ENCODE measurements around the gene RAB31. TPM values are rescaled to one million over a fixed set of nuclear protein-coding genes. Genes with fewer than 3 reads are reported as not detected.

Gene RAB31
- total RNA-seq, 1 experiment from 2014 or later, result 2.3 TPM

GRCh38 chr18:9877655-9878014 is 169.5 kb downstream of the RAB31 start:
- intact Hi-C loops (cut with micrococcal nuclease; ENCODE audit: unreplicated experiment), result loop anchor here (2.0 to 5.0 kb wide), 2 partner anchors 41 to 50 kb away; no protein-coding TSS in a partner anchor
- TF ChIP-seq CTCF (IDR thresholded peaks at IDR 0.05; ENCODE audit: unreplicated experiment), result no peak
- no TSS peak for BruUV-seq (replicated peaks)
- Mint-ChIP-seq H3K36me3 (ENCODE audit: insufficient read depth, unreplicated experiment) (peaks cover 18% of the 10 kb centered on the region), H3K4me1 (ENCODE audit: low read depth, unreplicated experiment) (peaks cover 25% of the 10 kb centered on the region), H3K27me3 (ENCODE audit: unreplicated experiment) (no peaks in the 10 kb centered on the region), H3K27ac (ENCODE audit: unreplicated experiment) (peak overlapping the region; percentile 97), H3K9me3 (ENCODE audit: low read depth, unreplicated experiment) (no peaks in the 10 kb centered on the region), H3K4me3 (ENCODE audit: low read depth, unreplicated experiment) (peak overlapping the region; percentile 67)
- CTCF ChIA-PET, result interaction anchor here (1.2 to 1.6 kb wide), 5 partner anchors 30 to 65 kb away, joined by 3 to 4 read pairs (median 3); no protein-coding TSS in a partner anchor
- no peak for DNase-seq

- no peaks in the 10 kb centered on the region for H3K9me3 Mint-ChIP-seq (ENCODE audit: low read depth, unreplicated experiment)
- TF ChIP-seq CTCF (IDR thresholded peaks at IDR 0.05; ENCODE audit: unreplicated experiment), result no peak
- H3K27me3 Mint-ChIP-seq (ENCODE audit: unreplicated experiment), result no peaks in the 10 kb centered on the region
- no peak for DNase-seq
- H3K36me3 Mint-ChIP-seq (ENCODE audit: insufficient read depth, unreplicated experiment), result peaks cover 18% of the 10 kb centered on the region
- BruUV-seq (replicated peaks), result no TSS peak
- intact Hi-C loops (cut with micrococcal nuclease; ENCODE audit: unreplicated experiment), result loop anchor here (5.0 kb wide), 1 partner anchor 51 kb away; no protein-coding TSS in a partner anchor
- peaks cover 25% of the 10 kb centered on the region for H3K4me1 Mint-ChIP-seq (ENCODE audit: low read depth, unreplicated experiment)
- H3K27ac Mint-ChIP-seq (ENCODE audit: unreplicated experiment), result no peak overlapping the region
- CTCF ChIA-PET, result no interaction called here
- H3K4me3 Mint-ChIP-seq (ENCODE audit: low read depth, unreplicated experiment), result no peak overlapping the region
Observed at GRCh38 chr18:9878095-9878494, 170.0 kb downstream of the RAB31 start.

- Mint-ChIP-seq H3K9me3 (ENCODE audit: low read depth, unreplicated experiment) (no peaks in the 10 kb centered on the region), H3K4me3 (ENCODE audit: low read depth, unreplicated experiment) (no peak overlapping the region), H3K4me1 (ENCODE audit: low read depth, unreplicated experiment) (peaks cover 25% of the 10 kb centered on the region), H3K27me3 (ENCODE audit: unreplicated experiment) (no peaks in the 10 kb centered on the region), H3K36me3 (ENCODE audit: insufficient read depth, unreplicated experiment) (peaks cover 18% of the 10 kb centered on the region), H3K27ac (ENCODE audit: unreplicated experiment) (no peak overlapping the region)
- no peak for TF ChIP-seq CTCF (IDR thresholded peaks at IDR 0.05; ENCODE audit: unreplicated experiment)
- CTCF ChIA-PET, result no interaction called here
- intact Hi-C loops (cut with micrococcal nuclease; ENCODE audit: unreplicated experiment), result loop anchor here (5.0 kb wide), 1 partner anchor 52 kb away; no protein-coding TSS in a partner anchor
- BruUV-seq (replicated peaks), result no TSS peak
- no peak for DNase-seq
Observed at GRCh38 chr18:9878783-9879242, 170.7 kb downstream of the RAB31 start.

GRCh38 chr18:9884090-9884489 is 176.0 kb downstream of the RAB31 start:
- intact Hi-C loops (cut with micrococcal nuclease; ENCODE audit: unreplicated experiment), result no loop called here
- TF ChIP-seq CTCF (IDR thresholded peaks at IDR 0.05; ENCODE audit: unreplicated experiment), result no peak
- H3K27ac Mint-ChIP-seq (ENCODE audit: unreplicated experiment), result no peak overlapping the region
- H3K9me3 Mint-ChIP-seq (ENCODE audit: low read depth, unreplicated experiment), result no peaks in the 10 kb centered on the region
- H3K36me3 Mint-ChIP-seq (ENCODE audit: insufficient read depth, unreplicated experiment), result no peaks in the 10 kb centered on the region
- H3K4me3 Mint-ChIP-seq (ENCODE audit: low read depth, unreplicated experiment), result no peak overlapping the region
- BruUV-seq (replicated peaks), result no TSS peak
- no peaks in the 10 kb centered on the region for H3K4me1 Mint-ChIP-seq (ENCODE audit: low read depth, unreplicated experiment)
- DNase-seq, result no peak
- CTCF ChIA-PET, result no interaction called here
- H3K27me3 Mint-ChIP-seq (ENCODE audit: unreplicated experiment), result no peaks in the 10 kb centered on the region

Data from Calu3 (cell line).